Activated gamma-delta T cell treated with anti-CD3 and anti-CD28 coated beads, Interleukin-2, amount 50 U/mL, for 16 hours (primary cell): ENCODE results near the gene CMTM8.

Source experiments
- DNase-seq: peaks from one replicate; pipeline ENCODE4 v3.0.0-alpha.2; 2020; ENCODE audit warnings: low read depth

CMTM8 gene

DNA sequence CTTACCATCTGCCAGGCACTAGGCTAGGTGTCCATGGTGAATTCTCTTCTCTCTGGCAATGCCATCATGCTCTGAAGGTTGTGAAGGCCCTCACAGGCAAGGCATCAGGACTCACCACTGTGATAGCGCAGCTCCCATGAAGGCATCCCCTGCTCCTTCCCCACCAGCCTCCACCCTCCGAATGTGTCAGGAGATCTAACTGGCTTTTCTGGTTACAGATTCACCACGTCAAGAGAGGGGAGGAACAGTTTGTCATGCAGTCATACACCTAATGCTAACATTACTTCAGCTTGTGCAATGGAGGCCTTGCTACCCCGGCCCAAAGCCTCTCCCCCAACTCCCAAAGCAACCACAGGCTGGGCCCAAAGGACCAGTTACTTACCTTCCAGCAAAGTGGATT lies 8.9 kb upstream of the CMTM8 start:
- DNase-seq, result no peak

DNA sequence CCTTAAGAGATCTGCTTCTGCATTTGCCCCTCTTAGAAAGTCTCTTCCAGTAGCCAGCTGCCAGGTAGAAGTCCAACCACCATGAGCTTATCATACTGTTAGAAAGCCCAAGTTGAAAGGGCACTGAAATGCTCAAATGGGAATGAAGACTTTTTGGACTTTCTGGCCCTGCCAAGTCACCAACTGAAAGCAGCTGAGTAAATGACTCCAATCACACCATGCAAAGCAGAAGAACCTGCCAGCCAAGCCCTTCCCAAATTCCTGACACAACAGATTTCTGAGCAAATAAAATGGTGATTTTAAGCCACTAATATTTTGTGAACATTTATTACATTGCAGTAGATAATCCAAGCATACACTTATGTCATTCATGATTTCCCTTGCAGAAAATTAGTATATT lies 2.1 kb upstream of the CMTM8 start:
- DNase-seq, result no peak

DNA sequence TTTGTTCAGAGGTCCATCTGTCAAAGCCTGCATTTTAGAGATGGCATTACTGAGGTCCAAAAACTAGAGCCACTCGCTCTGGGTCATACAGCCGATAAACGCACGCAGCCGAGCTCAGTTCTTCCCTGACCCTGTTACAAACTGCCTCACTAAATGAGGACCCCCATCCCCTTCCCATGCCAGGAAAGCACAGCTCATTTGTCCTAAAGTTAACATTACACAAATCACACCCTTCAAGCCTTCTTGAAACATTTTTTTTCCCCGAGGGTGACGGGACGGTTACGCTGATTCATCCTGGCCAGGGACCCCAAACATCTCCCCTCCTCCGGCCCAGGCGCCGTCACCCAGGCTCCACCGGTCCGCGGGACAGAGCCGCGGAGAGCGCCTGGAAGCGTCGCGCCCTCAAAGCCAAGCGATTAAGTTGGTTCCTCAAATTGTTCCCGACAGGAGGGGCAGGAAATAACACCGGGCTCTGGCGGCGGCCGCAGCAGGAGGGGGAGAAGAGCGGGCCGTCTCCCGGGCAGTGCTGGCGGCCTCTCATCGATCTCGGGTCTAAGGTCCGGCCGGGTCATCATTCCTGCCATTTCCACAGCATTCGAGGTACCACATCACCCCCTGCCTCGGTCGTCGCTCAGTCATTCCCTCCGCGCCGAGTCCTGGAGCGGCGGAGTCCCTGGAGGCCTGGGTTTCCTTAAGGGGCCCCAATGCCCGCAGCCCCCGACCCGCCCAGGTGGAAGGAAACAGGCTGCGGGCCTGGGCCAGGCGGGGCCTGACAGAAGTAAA lies 619 bp upstream of the CMTM8 start:
- DNase-seq, result no peak

DNA sequence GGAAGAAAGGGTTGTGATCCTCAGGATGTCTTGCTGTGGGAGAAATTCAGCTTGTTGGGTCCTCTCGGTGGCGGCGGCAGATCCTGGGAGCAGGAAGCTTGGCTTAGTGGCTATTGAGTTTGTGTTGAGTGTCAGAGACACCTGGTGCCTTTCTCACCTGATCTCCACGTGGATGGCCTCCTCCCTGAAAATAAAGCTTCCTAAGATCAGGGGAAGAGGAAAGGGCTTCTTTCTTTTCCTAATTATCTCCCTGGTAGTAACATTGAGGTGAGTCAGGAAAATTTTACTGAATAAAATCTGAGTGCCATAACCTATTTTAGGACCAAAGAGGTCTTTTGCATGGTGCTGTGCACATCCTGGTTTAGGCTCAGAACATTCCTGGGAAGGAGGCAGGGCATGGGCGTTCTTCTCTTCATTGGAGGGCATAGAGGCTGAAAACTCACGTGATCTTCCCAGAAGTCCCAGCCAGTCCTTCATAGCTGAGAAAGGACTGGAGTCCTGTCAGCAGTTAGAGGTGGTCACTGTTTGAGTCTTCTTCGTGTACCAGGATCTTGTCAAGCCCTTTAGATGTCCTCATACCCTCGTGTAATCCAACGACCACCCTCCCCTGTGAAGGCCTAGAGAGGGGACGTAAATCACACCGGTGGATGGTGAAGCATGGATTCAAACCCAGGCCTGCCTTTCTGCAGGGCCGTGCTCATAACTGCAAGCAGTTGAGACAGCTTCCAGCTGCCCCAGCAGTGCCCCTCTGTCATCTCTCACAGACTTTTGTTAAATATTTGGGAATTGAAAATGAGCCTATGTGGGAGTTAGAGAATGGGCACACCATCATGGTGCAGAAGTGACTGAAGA lies 1.1 kb downstream of the CMTM8 start:
- DNase-seq, result no peak

DNA sequence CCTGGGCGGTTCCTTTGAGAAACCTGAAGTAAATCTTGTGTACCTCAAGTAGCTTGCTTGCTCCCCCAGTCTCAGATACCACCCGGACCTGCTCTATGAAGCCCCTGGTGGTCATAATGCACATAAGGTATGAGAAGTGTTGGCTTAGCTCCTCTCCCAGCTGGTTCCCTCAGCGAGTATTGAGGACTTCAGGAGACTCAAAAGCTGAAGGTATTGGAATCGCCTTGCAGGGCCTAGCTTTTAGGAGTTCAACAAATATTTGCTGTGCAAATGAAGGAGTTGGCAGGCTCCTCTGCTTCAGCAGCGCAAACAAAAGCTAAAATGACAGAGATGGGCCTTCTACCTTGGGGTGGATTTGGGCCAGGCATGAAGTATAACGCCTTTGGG lies 1.7 kb downstream of the CMTM8 start:
- DNase-seq, result no peak

DNA sequence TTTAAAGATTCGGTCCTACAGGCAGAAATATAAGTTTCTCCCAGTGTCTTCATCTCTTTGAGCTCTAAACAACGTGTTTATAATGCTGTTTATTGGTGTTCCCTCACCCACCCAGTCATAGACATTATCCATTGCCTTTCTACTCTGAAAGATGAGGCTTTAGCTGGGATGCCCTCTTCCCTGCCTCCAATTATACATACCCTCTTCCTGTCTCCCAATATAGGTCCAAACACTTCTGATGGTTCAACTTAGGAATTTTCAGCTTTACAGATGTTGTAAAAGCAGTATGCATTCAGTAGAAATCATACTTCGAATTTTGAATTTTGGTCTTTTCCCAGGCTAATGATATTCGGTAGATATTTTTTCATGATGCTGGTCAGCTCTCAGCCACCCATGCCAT lies 2.6 kb downstream of the CMTM8 start:
- no peak for DNase-seq

DNA sequence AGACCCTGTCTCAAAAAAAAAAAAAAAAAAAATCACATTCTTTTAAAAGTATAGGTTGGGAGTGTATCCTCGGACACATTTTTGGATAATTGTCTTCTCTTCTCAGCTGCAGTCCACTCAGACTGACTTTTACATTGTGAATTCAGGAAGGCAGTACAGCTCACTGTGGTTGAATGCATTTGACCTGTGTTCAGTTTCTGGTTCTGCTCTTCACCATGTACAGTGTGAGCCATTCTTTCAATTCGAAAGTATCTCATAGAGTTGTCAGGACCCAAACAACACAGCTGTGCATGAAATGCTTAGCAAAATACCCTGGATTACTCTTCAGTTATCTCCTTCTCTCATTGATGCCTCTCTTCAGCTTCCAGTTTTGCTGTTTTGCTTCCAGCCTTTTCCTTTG lies 5.0 kb downstream of the CMTM8 start:
- no peak for DNase-seq

DNA sequence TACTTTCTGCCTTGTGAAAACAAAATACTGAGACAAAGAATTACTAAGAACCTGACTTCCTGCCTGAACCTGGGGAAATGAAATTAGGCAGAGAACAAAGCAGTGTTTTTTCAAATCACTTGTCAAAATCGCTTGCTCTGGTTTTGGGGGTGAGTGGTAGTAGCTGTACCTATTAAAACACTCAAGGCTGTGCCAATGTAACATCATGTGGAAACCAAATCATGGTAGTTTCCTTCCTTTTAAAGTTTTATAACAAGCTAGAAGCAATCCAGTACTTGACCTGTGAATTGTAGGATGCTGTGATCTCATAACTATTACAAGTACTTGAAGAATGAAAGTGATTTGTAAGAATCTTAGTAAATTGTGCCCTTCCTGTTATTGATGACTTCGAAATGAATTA lies 6.7 kb downstream of the CMTM8 start:
- DNase-seq, result no peak

DNA sequence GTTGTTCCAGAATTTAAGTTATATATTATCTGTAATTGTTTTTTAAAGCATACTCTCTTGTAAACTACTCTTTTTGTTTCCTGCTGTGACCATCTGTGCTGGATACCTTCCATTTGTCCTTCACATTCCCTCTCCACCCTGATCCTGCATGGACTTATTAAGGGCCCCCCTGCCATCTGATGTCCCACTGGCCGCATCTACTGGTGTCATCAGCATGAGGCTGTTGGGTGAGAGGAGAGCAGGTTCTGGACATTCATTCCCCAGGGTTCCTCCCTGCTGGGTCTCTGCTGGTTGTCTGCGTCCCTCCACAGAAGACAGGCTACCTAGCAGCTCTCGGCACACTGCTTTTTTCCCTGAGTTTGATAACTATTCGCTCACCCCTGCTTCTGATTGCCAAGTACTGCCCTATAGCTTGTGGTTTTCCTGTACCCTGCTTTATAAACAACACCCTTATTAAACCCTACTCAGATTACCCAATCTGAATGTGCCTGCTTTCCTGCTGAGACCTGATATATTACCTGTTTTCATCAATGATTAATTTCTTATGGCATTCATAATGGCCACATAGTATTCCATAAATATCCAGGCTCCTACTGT lies 7.7 kb downstream of the CMTM8 start:
- DNase-seq, result no peak

DNA sequence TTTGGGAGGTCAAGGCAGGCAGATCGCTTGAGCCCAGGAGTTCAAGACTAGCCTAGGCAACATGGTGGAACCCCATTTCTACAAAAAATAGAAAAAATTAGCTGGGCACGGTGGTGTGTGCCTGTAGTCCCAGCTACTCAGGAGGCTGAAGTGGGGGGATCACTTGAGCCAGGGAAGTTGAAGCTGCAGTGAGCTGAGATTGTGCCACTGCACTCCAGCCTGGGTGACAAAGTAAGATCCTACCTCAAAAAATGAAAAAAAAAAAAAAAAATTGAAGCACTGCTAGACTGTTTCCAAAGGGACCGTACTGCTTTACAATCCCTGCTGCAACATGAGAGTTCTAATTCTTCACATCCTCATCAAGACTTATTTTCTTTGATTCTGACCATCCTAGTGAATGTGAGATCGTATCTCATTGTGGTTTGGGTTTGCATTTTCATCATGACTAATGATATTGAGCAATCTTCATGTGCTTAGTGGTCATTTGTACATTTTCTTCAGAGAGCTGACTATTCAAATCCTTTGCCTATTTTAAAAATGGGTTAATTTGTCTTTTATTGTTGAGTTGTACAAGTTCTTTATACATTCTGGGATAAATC lies 10.8 kb downstream of the CMTM8 start:
- no peak for DNase-seq

DNA sequence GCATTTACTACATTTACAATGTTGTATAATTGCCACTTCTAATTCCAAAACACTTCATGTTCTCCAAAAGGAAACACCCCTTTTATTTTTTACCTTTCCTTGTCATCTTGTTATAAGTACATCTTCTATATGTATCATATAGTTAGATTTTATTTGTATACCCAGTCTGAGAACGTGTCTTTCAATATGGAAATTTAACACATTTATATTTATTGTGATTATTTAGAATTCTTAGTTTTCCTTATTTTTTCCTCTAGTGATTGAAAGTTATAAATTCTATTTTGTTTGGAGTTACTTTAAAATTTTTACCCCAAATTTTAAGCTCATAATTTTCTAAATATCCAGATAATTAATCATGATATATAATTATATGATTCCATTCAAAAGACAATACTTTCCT lies 15.8 kb downstream of the CMTM8 start:
- no peak for DNase-seq

DNA sequence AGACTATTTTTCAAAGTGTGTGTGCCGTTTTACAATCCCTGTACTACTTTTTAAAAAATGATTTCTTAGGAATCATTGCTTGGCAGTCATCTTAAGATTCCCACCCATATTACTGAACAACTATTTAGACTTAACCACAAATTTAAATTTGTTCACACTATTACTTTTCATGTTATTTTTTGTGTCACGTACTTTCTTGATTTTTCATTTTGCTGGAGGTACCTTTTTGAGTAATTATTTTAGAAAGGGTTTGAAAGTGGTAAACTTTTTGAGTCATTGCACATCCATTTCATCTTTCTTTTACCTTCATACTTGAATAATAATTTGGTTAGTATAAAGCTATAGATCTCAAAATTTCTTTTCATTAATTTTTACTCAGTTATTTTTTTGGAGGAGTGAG lies 16.9 kb downstream of the CMTM8 start:
- DNase-seq, result no peak

DNA sequence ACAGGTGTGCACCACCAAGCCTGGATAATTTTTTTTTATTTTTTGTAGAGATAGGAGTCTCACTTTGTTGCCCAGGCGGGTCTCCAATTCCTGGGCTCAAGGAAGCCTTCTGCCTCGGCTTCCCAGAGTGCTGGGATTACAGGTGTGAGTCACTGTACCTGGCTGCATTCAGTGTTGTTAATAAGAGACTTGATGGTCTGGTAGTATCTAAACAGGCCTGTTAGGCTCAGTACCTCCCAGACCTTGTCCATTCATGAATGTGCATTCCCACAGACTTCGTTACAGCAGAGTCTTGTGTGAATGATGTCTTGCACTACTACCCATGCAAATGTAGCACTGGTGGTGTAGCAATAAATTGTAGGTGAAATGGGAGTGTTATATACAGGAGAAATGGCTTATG lies 17.7 kb downstream of the CMTM8 start:
- no peak for DNase-seq

DNA sequence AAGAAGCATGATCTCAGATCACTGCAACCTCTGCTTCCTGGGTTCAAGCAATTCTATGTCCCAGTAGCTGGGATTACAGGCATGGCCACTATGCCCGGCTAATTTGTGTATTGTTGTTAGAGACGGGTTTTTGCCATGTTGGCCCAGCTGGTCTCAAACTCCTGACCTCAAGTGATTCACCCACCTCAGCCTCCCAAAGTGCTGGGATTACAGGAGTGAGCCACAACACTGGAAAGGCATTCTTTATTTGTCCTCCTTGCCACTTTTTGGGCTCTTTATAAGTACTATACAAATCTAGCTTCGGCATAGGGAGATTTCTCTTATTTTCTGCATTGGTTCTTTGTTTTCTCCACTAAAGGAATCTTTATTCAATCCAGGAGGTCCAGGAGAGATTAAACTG lies 18.6 kb downstream of the CMTM8 start:
- DNase-seq, result no peak

DNA sequence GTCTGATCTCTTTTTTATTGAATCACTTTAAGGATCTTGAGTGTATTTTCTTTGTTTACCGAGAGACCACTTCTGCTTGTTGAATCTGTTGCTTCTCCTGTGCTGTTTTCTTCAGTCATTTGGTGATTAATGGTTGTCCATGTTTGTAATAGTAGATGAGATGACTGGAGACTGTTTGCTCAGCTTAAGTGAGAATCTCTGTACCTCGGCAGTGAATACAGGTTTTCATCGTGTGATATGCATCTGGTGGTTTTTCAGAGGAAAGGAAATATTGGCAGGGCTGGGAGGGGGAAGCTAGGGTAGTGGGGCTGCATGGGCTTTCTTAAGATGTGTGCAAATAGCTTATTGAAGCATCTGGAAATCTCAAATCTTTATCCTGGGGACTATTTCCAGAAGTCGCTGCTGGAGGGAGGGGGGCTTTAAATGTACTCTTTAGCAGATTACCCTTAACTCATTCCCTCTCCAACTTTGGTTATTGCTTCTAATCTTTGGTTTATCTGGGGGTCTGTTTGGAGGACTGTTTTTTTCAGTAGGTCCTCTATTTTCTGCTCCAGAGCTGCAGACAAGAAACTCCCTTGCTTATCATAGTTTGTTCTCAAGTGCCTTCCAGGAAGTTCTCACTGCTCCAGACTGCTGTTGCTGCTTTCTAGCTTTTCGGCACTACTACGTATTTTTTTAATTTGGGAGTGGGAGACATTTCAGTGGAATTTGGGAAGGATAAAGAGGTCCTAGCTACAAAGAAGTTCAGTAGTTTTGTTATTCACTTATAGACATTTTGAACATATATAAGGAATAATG lies 19.4 kb downstream of the CMTM8 start:
- DNase-seq, result no peak

DNA sequence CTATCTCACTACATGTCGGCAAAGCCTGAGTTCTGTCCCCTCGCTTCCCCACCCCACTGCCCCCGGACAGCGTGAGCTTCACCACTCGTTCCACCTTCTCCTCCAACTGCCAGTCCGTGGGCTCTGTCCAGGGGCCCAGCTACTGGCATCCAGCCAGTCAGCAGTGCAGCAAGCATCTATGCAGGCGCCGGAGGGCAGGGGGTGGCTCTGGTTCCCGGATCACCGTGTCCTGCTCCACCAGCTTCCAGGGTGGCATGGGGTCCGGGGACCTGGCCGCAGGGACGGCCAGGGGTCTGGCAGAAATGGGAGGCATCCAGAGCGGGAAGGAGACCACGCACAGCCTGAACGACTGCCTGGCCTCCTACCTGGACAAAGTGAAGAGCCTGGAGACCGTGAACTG lies 20.4 kb downstream of the CMTM8 start:
- DNase-seq, result no peak

DNA sequence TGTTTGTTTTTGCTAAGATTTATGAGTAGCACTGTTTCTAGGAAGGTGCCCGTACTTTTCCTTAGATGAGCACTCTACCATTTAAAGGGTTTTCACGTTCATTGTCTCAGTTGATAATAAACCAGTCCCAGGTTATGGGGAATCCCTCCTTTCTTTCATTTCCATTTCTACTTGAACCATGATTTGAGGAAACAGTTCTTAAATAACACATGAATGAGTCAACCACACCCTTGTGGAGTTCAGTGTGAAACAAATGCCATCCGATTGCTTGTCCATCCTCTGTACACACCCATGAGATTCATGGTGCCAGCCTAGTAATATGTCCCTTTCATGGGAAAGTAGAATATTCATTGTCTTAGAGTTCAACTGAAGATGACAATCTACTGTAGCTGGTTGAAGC lies 23.1 kb downstream of the CMTM8 start:
- no peak for DNase-seq

DNA sequence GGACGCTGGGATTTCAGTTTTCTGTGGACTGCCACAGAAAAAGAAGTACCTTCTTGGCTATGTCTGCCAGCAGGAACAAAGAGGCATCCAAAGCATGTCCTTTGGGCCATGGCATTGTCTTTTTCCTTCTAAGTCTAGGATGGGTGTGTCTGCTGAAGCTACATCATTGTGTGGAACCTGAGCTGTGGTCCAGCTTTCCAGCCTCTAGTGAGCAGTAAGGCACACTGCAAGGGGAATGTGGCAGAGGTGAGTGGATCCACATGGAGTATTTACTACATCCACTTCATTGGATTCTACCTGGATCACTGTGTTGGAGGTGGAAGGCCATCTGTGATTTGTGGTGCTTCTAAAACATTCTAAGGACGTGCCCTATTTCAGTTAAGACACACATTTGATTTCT lies 23.7 kb downstream of the CMTM8 start:
- DNase-seq, result no peak

DNA sequence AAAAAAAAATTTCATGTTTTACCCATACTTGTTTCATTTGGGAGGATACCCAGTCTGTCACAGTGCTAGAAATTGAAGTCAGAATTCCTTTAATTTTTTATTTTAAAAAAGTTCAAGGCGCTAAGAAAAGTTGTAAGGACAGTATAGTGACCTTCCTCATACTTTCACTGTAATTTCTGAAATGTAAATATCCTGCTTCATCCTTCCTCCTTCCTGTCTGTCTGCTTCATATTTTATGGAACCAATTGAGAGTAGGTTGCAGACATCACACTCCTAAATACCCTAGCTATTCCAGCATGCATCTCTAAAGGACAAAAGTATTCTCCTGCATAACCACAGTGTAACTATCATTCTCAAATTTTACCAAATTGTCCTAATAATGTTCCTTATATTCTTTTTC lies 35.8 kb downstream of the CMTM8 start:
- DNase-seq, result no peak

DNA sequence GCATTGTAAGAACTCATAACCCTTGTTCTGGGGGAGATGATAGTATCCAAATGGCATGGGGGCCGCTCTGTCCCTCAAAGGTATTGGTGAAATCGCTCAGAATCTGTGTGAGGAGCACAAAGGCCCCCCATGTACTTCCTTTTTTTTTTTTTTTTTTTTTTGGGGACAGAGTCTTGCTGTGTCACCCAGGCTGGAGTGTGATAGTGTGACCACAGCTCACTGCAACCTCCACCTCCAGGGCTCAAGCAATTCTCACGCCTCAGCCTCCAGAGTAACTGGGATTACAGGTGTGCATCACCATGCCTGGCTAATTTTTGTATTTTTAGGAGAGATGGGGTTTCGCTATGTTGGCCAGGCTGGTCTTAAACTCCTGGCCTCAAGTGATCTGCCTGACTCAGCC lies 37.0 kb downstream of the CMTM8 start:
- DNase-seq, result no peak

DNA sequence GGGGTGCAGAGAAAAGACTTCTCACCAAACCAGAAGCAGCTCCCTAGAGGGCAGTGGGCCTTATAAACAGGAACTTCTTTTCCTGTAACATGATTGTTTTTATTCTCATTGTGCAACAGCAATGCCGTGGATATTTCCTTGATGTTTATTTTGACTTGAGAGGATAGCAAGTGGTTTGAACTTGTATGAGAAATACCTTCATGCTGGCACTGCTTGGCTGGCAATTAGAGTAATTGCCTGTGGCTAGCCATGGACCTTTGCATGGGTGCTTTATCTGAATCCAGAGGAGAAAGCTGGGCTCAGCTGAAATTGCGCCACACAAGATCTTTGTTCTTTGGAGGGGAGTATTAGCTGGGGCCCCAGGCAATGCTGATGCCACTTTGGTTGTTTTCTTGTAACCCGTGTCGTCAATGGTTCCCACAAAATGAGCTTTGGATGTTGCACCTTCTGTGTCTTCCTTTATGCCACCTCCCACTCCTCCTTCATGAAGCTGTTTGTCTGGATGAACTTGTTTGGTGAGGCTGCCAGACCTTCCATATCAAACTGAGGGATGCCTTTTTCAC lies 37.9 kb downstream of the CMTM8 start:
- DNase-seq, result no peak

DNA sequence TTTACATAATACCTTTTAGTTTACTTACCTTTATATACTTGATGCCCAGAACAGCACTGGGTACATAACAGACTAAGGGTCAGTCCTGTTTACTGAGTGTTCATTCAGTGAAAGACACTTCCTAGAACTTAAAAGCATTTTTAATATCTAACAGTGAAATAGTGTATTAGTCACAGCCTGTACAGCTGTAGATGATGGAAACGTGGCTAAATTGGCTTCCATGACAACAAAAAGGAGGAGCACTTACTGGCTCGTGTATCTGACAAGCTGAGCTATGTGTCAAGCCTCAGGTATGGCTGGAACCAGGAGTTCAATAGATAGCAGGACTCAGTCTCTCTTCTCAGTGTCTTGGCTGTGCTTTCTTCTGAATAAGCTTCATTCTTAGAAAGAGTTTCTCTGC lies 40.2 kb downstream of the CMTM8 start:
- DNase-seq, result no peak
